HTERT RPE-1 (cell line): ENCODE results near the gene MGST3.
"Not testable (repeated sequence)": the region's sequence is repeated elsewhere in the genome, so short reads cannot be mapped to it uniquely, and the experiment has no call there.

Experiments used
- in situ Hi-C: fragments of 300-500 bp; cut with MboI; formaldehyde crosslinking; loops from 4 replicates; pipeline ENCODE4 v1.14.3; 2020; ENCODE audit warnings: low sequenced_read_pairs

MGST3 gene

GRCh38 chr1:165628147-165628822 lies 2.7 kb upstream of the MGST3 start:
- in situ Hi-C loops = no loop called here

GRCh38 chr1:165629151-165629550 lies 1.9 kb upstream of the MGST3 start:
- in situ Hi-C loops = no loop called here

- in situ Hi-C loops = no loop called here
These were observed 996 bp upstream of the MGST3 start for GRCh38 chr1:165629848-165630628.

GRCh38 chr1:165631342-165632151 lies 513 bp downstream of the MGST3 start:
- in situ Hi-C loops = no loop called here

- in situ Hi-C loops = no loop called here
These were observed 1.1 kb downstream of the MGST3 start for GRCh38 chr1:165632152-165632469.

GRCh38 chr1:165632491-165632890 lies 1.5 kb downstream of the MGST3 start:
- in situ Hi-C loops = no loop called here

GRCh38 chr1:165633614-165634013 lies 2.6 kb downstream of the MGST3 start:
- in situ Hi-C loops = no loop called here

GRCh38 chr1:165634154-165634921 lies 3.3 kb downstream of the MGST3 start:
- in situ Hi-C loops = no loop called here

GRCh38 chr1:165635329-165635728 lies 4.3 kb downstream of the MGST3 start:
- in situ Hi-C loops = no loop called here

GRCh38 chr1:165635823-165636222 lies 4.8 kb downstream of the MGST3 start:
- in situ Hi-C loops = no loop called here

GRCh38 chr1:165637427-165637826 lies 6.4 kb downstream of the MGST3 start:
- in situ Hi-C loops = no loop called here

GRCh38 chr1:165638211-165638610 lies 7.2 kb downstream of the MGST3 start:
- in situ Hi-C loops = not testable (repeated sequence)

- in situ Hi-C loops = no loop called here
These were observed 9.0 kb downstream of the MGST3 start for GRCh38 chr1:165639821-165640623.

- in situ Hi-C loops = no loop called here
These were observed 10.4 kb downstream of the MGST3 start for GRCh38 chr1:165641231-165641987.

GRCh38 chr1:165644064-165644735 lies 13.2 kb downstream of the MGST3 start:
- in situ Hi-C loops = no loop called here

GRCh38 chr1:165645654-165646366 lies 14.8 kb downstream of the MGST3 start:
- in situ Hi-C loops = no loop called here

GRCh38 chr1:165647517-165647916 lies 16.5 kb downstream of the MGST3 start:
- in situ Hi-C loops = no loop called here

- in situ Hi-C loops = no loop called here
These were observed 16.9 kb downstream of the MGST3 start for GRCh38 chr1:165647970-165648369.
